Pancreas (tissue), 10 donors: Measurements from ENCODE around the gene FOXJ1. TPM values are rescaled to one million over a fixed set of nuclear protein-coding genes. Genes with fewer than 3 reads are reported as not detected.

Experiments
- ATAC-seq, 4 donors: fragments of 200-7000 bp; cut with Tn5 transposase; one replicate each; pipeline versions ENCODE4 v1.8.0 to v1.9.1; 2020; ENCODE audit warnings: mild to moderate bottlenecking in 4 of 4, moderate library complexity in 4 of 4
- DNase-seq, 6 donors: peaks; one replicate each; pipeline ENCODE4 v3.0.0-alpha.2; 2020
- FAIRE-seq: peaks from 2 replicates; lab custom pipeline; 2012; peaks lifted over from hg19 to GRCh38; lab: Jason Lieb, UNC
- H3K27ac ChIP-seq, 4 donors: fragments of 200-600 bp; sonication (generic); 1 replicate in 3 of 4; 2 replicates in 1 of 4; pipeline versions ENCODE4 v1.5.0 to v1.8.0; 2020
- H3K27me3 ChIP-seq, 4 donors: fragments of 200-600 bp; one replicate each; pipeline ENCODE4 v1.8.0; 2021
- H3K36me3 ChIP-seq, 3 donors: fragments of 200-600 bp; sonication (generic) in 1 of 3; one replicate each; pipeline versions ENCODE4 v1.5.0 to v1.8.0; 2020 to 2021
- H3K4me1 ChIP-seq, 3 donors: fragments of 200-600 bp; one replicate each; pipeline ENCODE4 v1.8.0; 2021
- H3K4me3 ChIP-seq, 4 donors: fragments of 200-600 bp; sonication (generic) in 2 of 4; one replicate each; pipeline versions ENCODE4 v1.5.0 to v1.8.0; 2020 to 2021
- H3K9me3 ChIP-seq, 4 donors: fragments of 200-600 bp; one replicate each; pipeline ENCODE4 v1.8.0; 2021
- WGBS, 2 donors: extraction: QIAGEN DNeasy Blood & Tissue Kit; methylation state at CpG; one replicate each; pipeline ENCODE4 v1.1.7; 2013; 5-methylcytosine and 5-hydroxymethylcytosine counted together
- intact Hi-C, 3 donors: fragments of 100-400 bp; cut with DNase I; formaldehyde crosslinking; loops; one replicate each; pipeline versions ENCODE4 v1.11.1 to v1.14.2; 2022
- polyA plus RNA-seq, 2 donors: library from polyadenylated mRNA; stranded (reverse); fragments of 200-250 nt; gene quantifications; one replicate each; pipeline ENCODE4 v1.2.3, GENCODE V29; 2013
- total RNA-seq, 6 donors: library from RNA; stranded (reverse); fragmentation: NEBNext Ultra II Directional in 4 of 6; extraction: Animal tissue kit (Norgen Biotek cat#: 25700) in 4 of 6; gene quantifications; one replicate each; pipeline versions ENCODE4 v1.2.1 to v1.2.4, GENCODE V29; 2021 to 2023
- TF ChIP-seq, protein P1 (sequence below), 4 donors: fragments of 200-600 bp; sonication (generic) in 3 of 4; IDR thresholded peaks; one replicate each; pipeline versions ENCODE4 v1.5.0 to v1.8.0; 2021; ENCODE audit warnings: antibody characterized with exemption in 4 of 4
- donor health status: healthy with polysubstance abuse.
- donor health status: DM: no; HTN: no; CAD: no; lungs with moderate emphysema.
- donor health status: DM: no; HTN: no; CAD: no.
- donor health status: control.
- donor health status: control.
- donor health status: Bipolar disorder and iron deficiency.
- donor health status: DM: yes; HTN: yes; CAD: no.
- donor health status: DM: no; HTN: no; CAD: no.
- donor health status: DM: no; HTN: no; CAD: no.
- donor health status: DM: yes; HTN: yes; CAD: no.

Gene FOXJ1
- total and polyA plus RNA-seq, 8 donors: 0.14 to 5.7 (median 0.64) TPM

DNA sequence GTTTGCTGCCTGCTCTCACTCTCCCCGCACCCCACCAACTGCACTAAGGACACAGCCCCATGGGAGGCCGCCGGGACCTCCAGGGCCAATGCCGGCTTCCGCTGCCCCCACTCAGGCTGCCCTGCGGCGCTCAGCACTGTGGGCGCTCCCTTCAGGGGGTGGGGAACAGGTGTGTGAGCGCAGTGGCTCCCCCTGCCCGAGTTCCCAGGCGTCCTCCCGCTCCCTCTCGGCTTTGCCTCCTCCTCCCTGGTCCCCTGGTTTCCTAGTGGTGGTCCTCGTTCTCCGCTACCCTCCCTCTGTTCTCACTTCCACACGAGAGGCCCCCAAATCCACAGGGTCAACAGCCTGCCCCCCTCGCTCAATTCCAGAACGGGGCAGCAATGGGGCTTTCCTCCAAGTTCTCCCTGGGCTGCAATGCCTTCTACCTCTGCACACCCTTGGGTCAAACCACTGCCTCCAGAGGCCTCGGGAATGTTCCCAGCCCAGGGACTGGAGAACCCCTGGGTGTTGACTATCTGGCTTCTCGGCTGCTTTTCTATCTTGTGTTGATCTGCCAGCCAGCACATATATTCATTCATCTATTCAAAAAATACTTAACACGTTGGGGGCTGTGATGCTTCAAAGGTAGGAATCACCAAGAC, 9.9 kb downstream of the FOXJ1 start:
- WGBS, 2 donors: 72 to 79% methylated on average over 21 of the region's 21 CpGs
- TF ChIP-seq, protein P1, sequence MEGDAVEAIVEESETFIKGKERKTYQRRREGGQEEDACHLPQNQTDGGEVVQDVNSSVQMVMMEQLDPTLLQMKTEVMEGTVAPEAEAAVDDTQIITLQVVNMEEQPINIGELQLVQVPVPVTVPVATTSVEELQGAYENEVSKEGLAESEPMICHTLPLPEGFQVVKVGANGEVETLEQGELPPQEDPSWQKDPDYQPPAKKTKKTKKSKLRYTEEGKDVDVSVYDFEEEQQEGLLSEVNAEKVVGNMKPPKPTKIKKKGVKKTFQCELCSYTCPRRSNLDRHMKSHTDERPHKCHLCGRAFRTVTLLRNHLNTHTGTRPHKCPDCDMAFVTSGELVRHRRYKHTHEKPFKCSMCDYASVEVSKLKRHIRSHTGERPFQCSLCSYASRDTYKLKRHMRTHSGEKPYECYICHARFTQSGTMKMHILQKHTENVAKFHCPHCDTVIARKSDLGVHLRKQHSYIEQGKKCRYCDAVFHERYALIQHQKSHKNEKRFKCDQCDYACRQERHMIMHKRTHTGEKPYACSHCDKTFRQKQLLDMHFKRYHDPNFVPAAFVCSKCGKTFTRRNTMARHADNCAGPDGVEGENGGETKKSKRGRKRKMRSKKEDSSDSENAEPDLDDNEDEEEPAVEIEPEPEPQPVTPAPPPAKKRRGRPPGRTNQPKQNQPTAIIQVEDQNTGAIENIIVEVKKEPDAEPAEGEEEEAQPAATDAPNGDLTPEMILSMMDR (IDR thresholded peaks at IDR 0.05): no peak
- no peaks in the 10 kb centered on the region for H3K27me3 ChIP-seq

DNA sequence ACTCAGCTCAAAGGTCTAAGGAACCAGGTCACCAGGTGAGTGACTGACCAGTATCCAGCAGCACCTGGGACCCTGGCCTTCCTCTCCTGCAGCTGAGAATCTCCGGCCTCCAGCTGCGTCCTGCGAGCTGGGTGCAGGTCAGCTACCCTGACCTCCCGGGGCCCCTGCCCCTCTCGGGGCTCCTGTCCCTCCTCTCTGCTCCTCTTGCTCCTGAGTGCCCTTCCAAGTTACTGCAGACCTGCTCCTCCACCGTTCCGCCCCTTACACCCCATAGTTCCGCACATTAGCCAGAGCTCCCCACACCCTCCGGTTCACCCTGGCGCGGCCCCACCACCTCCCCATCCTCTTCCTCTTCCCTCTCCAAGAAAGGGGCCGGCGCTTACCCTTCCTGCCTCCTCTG, 10.6 kb downstream of the FOXJ1 start:
- H3K27ac ChIP-seq: no peak overlapping the region
- intact Hi-C loops: no loop called here
- no peak for FAIRE-seq
- no peaks in the 10 kb centered on the region for H3K9me3 ChIP-seq
- no peak overlapping the region for H3K4me3 ChIP-seq
- H3K4me1 ChIP-seq: peaks cover 0 to 2% (median 0%) of the 10 kb centered on the region in 3 donors
- no peak for DNase-seq
- TF ChIP-seq, protein P1 (IDR thresholded peaks at IDR 0.05): no peak
- no peaks in the 10 kb centered on the region for H3K36me3 ChIP-seq
- no peaks in the 10 kb centered on the region for H3K27me3 ChIP-seq
- 73 to 82% methylated on average over 13 of the region's 13 CpGs for WGBS, 2 donors
- no peak for ATAC-seq

More for the DNA sequence above, 9.9 kb downstream of the FOXJ1 start:
- intact Hi-C loops: no loop called here
- FAIRE-seq (no peak), DNase-seq (no peak), ATAC-seq (no peak)
- H3K9me3 ChIP-seq: no peaks in the 10 kb centered on the region
- no peak overlapping the region for H3K27ac ChIP-seq
- no peak overlapping the region for H3K4me3 ChIP-seq
- peaks cover 0 to 2% (median 0%) of the 10 kb centered on the region in 3 donors for H3K4me1 ChIP-seq
- no peaks in the 10 kb centered on the region for H3K36me3 ChIP-seq

DNA sequence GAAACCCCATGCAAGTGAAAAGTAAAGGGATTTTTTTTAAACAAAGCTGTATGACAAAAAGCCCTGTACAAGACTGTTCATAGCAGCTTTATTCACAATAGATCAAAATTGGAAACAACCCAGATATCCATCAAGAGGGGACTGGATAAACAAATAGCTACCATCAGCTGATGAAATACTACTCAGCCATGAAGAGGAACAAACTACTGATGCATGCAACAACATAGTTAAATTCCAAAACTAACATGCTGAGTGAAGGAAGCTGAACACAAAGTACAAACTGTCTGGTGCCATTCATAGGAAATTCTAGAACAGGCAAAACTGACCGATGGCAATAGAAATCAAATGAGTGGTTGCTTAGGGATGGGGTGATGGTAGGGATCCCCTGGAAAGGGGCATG, 15.1 kb downstream of the FOXJ1 start:
- TF ChIP-seq, protein P1 (IDR thresholded peaks at IDR 0.05): no peak
- Histone ChIP-seq H3K9me3 (no peaks in the 10 kb centered on the region), H3K4me1 (peaks cover 0 to 4% (median 0%) of the 10 kb centered on the region in 3 donors), H3K27me3 (no peaks in the 10 kb centered on the region), H3K4me3 (no peak overlapping the region), H3K27ac (no peak overlapping the region), H3K36me3 (no peaks in the 10 kb centered on the region)
- no peak for ATAC-seq
- intact Hi-C loops: no loop called here
- no peak for DNase-seq
- WGBS, 2 donors: 89 to 96% methylated on average over 1 of the region's 1 CpG
- FAIRE-seq: no peak

DNA sequence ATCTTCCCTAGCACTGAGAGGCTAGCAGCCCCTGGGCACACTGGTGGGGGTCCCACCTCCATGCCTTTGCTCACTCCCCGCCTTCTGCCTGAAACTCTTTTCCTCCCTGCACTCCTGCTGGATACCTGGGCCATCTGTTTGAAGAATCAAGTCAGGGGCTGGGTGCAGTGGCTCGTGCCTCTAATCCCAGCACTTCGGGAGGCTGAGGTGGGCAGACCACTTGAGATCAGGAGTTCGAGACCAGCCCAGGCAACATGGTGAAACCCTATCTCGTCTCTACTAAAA, 15.7 kb downstream of the FOXJ1 start:
- intact Hi-C loops: no loop called here
- no peaks in the 10 kb centered on the region for H3K36me3 ChIP-seq
- no peak for ATAC-seq
- no peak overlapping the region for H3K4me3 ChIP-seq
- H3K27ac ChIP-seq: no peak overlapping the region
- no peak for DNase-seq
- WGBS, 2 donors: 62 to 78% methylated on average over 5 of the region's 5 CpGs
- FAIRE-seq: no peak
- TF ChIP-seq, protein P1 (IDR thresholded peaks at IDR 0.05): no peak
- H3K27me3 ChIP-seq: no peaks in the 10 kb centered on the region
- no peaks in the 10 kb centered on the region for H3K9me3 ChIP-seq
- H3K4me1 ChIP-seq: peaks cover 0 to 4% (median 0%) of the 10 kb centered on the region in 3 donors

GRCh38 chr17:76124582-76125390, 16.3 kb downstream of the FOXJ1 start:
- ATAC-seq: no peak
- no peak for DNase-seq
- intact Hi-C loops: loop anchor here in 2 of 3 donors (5.0 kb wide), 2 partner anchors 153 to 158 kb away; no protein-coding TSS in a partner anchor

More at GRCh38 chr17:76124582-76125390, 16.3 kb downstream of the FOXJ1 start:
- WGBS, 2 donors: 80 to 85% methylated on average over 22 of the region's 22 CpGs
- Histone ChIP-seq H3K4me3 (no peak overlapping the region), H3K36me3 (no peaks in the 10 kb centered on the region), H3K27me3 (no peaks in the 10 kb centered on the region), H3K4me1 (peaks cover 0 to 4% (median 0%) of the 10 kb centered on the region in 3 donors), H3K27ac (no peak overlapping the region), H3K9me3 (no peaks in the 10 kb centered on the region)
- TF ChIP-seq, protein P1 (IDR thresholded peaks at IDR 0.05): no peak
- no peak for FAIRE-seq
